ENCODE data around the gene GRIK3.
"Not testable (repeated sequence)": the region's sequence is repeated elsewhere in the genome, so short reads cannot be mapped to it uniquely, and the experiment has no call there.

Gene GRIK3

GRCh38 chr1:36947384-36947783, 86.9 kb downstream of the GRIK3 start:
- no peak for DNase-seq (ENCODE audit: low read depth in 1 of 2, low spot score in 1 of 2)

GRCh38 chr1:36944883-36945282, 89.4 kb downstream of the GRIK3 start:
- no peak for DNase-seq (ENCODE audit: low read depth in 1 of 2, low spot score in 1 of 2)

- DNase-seq (ENCODE audit: low read depth in 1 of 2, low spot score in 1 of 2): no peak
These were observed 92.2 kb downstream of the GRIK3 start for GRCh38 chr1:36942148-36942547.

GRCh38 chr1:36941316-36941978, 92.9 kb downstream of the GRIK3 start:
- no peak for DNase-seq (ENCODE audit: low read depth in 1 of 2, low spot score in 1 of 2)

- no peak for DNase-seq (ENCODE audit: low read depth in 1 of 2, low spot score in 1 of 2)
These were observed 95.5 kb downstream of the GRIK3 start for GRCh38 chr1:36938819-36939218.

GRCh38 chr1:36937371-36937770, 96.9 kb downstream of the GRIK3 start:
- no peak for DNase-seq (ENCODE audit: low read depth in 1 of 2, low spot score in 1 of 2)

- DNase-seq (ENCODE audit: low read depth in 1 of 2, low spot score in 1 of 2): no peak
These were observed 100.3 kb downstream of the GRIK3 start for GRCh38 chr1:36934061-36934460.

GRCh38 chr1:36927826-36928225, 106.5 kb downstream of the GRIK3 start:
- no peak for DNase-seq (ENCODE audit: low read depth in 1 of 2, low spot score in 1 of 2)

- DNase-seq (ENCODE audit: low read depth in 1 of 2, low spot score in 1 of 2): no peak
These were observed 109.1 kb downstream of the GRIK3 start for GRCh38 chr1:36925251-36925650.

- DNase-seq (ENCODE audit: low read depth in 1 of 2, low spot score in 1 of 2): peak in 1 of 2 donors; percentile 11
These were observed 110.0 kb downstream of the GRIK3 start for GRCh38 chr1:36924282-36924811.

- no peak for DNase-seq (ENCODE audit: low read depth in 1 of 2, low spot score in 1 of 2)
These were observed 111.5 kb downstream of the GRIK3 start for GRCh38 chr1:36922593-36923426.

- no peak for DNase-seq (ENCODE audit: low read depth in 1 of 2, low spot score in 1 of 2)
These were observed 112.2 kb downstream of the GRIK3 start for GRCh38 chr1:36922071-36922470.

- DNase-seq (ENCODE audit: low read depth in 1 of 2, low spot score in 1 of 2): no peak
These were observed 113.4 kb downstream of the GRIK3 start for GRCh38 chr1:36920801-36921405.

GRCh38 chr1:36920371-36920770, 113.9 kb downstream of the GRIK3 start:
- DNase-seq (ENCODE audit: low read depth in 1 of 2, low spot score in 1 of 2): no peak

GRCh38 chr1:36919491-36920145, 114.7 kb downstream of the GRIK3 start:
- DNase-seq (ENCODE audit: low read depth in 1 of 2, low spot score in 1 of 2): no peak

GRCh38 chr1:36918604-36919003, 115.7 kb downstream of the GRIK3 start:
- no peak for DNase-seq (ENCODE audit: low read depth in 1 of 2, low spot score in 1 of 2)

GRCh38 chr1:36916542-36916941, 117.8 kb downstream of the GRIK3 start:
- not testable (repeated sequence) for DNase-seq (ENCODE audit: low read depth in 1 of 2, low spot score in 1 of 2)

GRCh38 chr1:36913484-36914060, 120.7 kb downstream of the GRIK3 start:
- DNase-seq (ENCODE audit: low read depth in 1 of 2, low spot score in 1 of 2): no peak

GRCh38 chr1:36913016-36913415, 121.3 kb downstream of the GRIK3 start:
- DNase-seq (ENCODE audit: low read depth in 1 of 2, low spot score in 1 of 2): no peak

- no peak for DNase-seq (ENCODE audit: low read depth in 1 of 2, low spot score in 1 of 2)
These were observed 121.9 kb downstream of the GRIK3 start for GRCh38 chr1:36912365-36912865.
